Heart left ventricle (tissue), 16 donors: ENCODE measurements around the gene GRAMD2B. TPM values are rescaled to one million over a fixed set of nuclear protein-coding genes. Genes with fewer than 3 reads are reported as not detected.
A peak's percentile ranks its signal among the peaks of the same experiment; 100 is the strongest.

Source experiments
- ATAC-seq, 4 donors: fragments of 200-7000 bp; cut with Tn5 transposase; one replicate each; pipeline ENCODE4 v1.9.1; 2020 to 2022; ENCODE audit warnings: moderate library complexity in 4 of 4, mild to moderate bottlenecking in 3 of 4, moderate number of reproducible peaks in 1 of 4
- DNase-seq, 5 donors: peaks; one replicate each; pipeline ENCODE4 v3.0.0-alpha.2; 2020
- H3K27ac ChIP-seq, 12 donors: fragments of 200-600 bp; sonication (generic) in 4 of 12; one replicate each; pipeline versions ENCODE4 v1.5.0 to v1.8.0; 2016 to 2022; ENCODE audit warnings: mild to moderate bottlenecking in 2 of 12
- H3K27me3 ChIP-seq, 9 donors: fragments of 200-600 bp; sonication (generic) in 2 of 9; one replicate each; pipeline versions ENCODE4 v1.5.1 to v1.8.0; 2016 to 2022; ENCODE audit warnings: mild to moderate bottlenecking in 3 of 9
- H3K36me3 ChIP-seq, 9 donors: fragments of 200-600 bp; sonication (generic) in 2 of 9; one replicate each; pipeline versions ENCODE4 v1.5.0 to v1.8.0; 2018 to 2022; ENCODE audit warnings: mild to moderate bottlenecking in 2 of 9
- H3K4me1 ChIP-seq, 12 donors: fragments of 200-600 bp; sonication (generic) in 4 of 12; one replicate each; pipeline versions ENCODE4 v1.5.0 to v1.8.0; 2016 to 2022; ENCODE audit warnings: mild to moderate bottlenecking in 3 of 12
- H3K4me3 ChIP-seq, 12 donors: fragments of 200-600 bp; sonication (generic) in 4 of 12; one replicate each; pipeline versions ENCODE4 v1.5.0 to v1.8.0; 2017 to 2022; ENCODE audit warnings: mild to moderate bottlenecking in 9 of 12, moderate library complexity in 4 of 12
- H3K9me3 ChIP-seq, 12 donors: fragments of 200-600 bp; sonication (generic) in 4 of 12; one replicate each; pipeline versions ENCODE4 v1.5.0 to v1.8.0; 2016 to 2022; ENCODE audit warnings: mild to moderate bottlenecking in 1 of 12
- POLR2A ChIP-seq, 2 donors: fragments of 450-650 bp; IDR thresholded peaks; one replicate each; pipeline ENCODE4 v1.6.1; 2017; ENCODE audit warnings: antibody characterized with exemption in 2 of 2, mild to moderate bottlenecking in 2 of 2, moderate library complexity in 2 of 2
- WGBS, 4 donors: extraction: QIAGEN DNeasy Blood & Tissue Kit in 2 of 4; methylation state at CpG; one replicate each; pipeline versions ENCODE4 v1.1.5 to v1.1.7; 2013 to 2018; 5-methylcytosine and 5-hydroxymethylcytosine counted together
- intact Hi-C, 10 donors: fragments of 100-400 bp; cut with DNase I; formaldehyde crosslinking; loops; one replicate each; pipeline versions ENCODE4 v1.11.1 to v1.14.2; 2022
- polyA plus RNA-seq, 2 donors: library from polyadenylated mRNA; stranded (reverse); fragments of 200-250 nt; gene quantifications; one replicate each; pipeline ENCODE4 v1.2.3, GENCODE V29; 2013
- total RNA-seq, 9 donors: library from RNA; depleted of rRNA in 2 of 9; stranded (reverse); fragments of >200 nt in 2 of 9; fragmentation: NEBNext Ultra II Directional in 3 of 9; extraction: Animal tissue kit (Norgen Biotek cat#: 25700) in 3 of 9; gene quantifications; one replicate each; pipeline versions ENCODE4 v1.1.0 to v1.2.4, GENCODE V29; 2016 to 2023
- TF ChIP-seq, protein P1 (sequence below), 12 donors: fragments of 200-600 bp; sonication (generic) in 4 of 12; IDR thresholded peaks; one replicate each; pipeline versions ENCODE4 v1.5.0 to v1.8.0; 2018 to 2022; ENCODE audit warnings: antibody characterized with exemption in 12 of 12, mild to moderate bottlenecking in 5 of 12
- donor health status: ischemic (EF 13 %, LVEDD 7.1; RV severe dilation, severe dysfunction).
- donor health status: healthy with polysubstance abuse.
- donor health status: DM: no; HTN: yes; CAD: no.
- donor health status: DM: no; HTN: no; CAD: no.
- donor health status: ischemic (EF 25% LVEDD 6.9; RV normal size, moderate dysfunction).
- donor health status: ischemic (EF 25% LVEDD 5.7; RV mildly dilated, moderate dysfunction).
- donor health status: healthy.
- donor health status: DM: yes; HTN: yes; CAD: no.
- donor health status: ischemic (EF 35%, LVEDD 5.7; RV mildly dilated, moderate dysfunction).
- donor health status: nonischemic (EF 11% LVEDD 7.7; RV severe dilation, severe dysfunction).
- donor health status: DM: yes; HTN: yes; CAD: no.
- donor health status: PGD.
- donor health status: ischemic (EF 29% LVEDD 5.4; RV normal size, mild dysfunction).
- donor health status: nonischemic (EF 23%, LVEDD 6.1; RV moderate dilation, normal function).

Gene GRAMD2B
- total and polyA plus RNA-seq, 11 donors = 7.4 to 50.4 (median 35.8) TPM

- TF ChIP-seq POLR2A (IDR thresholded peaks at IDR 0.05) = no peak
- TF ChIP-seq, protein P1, sequence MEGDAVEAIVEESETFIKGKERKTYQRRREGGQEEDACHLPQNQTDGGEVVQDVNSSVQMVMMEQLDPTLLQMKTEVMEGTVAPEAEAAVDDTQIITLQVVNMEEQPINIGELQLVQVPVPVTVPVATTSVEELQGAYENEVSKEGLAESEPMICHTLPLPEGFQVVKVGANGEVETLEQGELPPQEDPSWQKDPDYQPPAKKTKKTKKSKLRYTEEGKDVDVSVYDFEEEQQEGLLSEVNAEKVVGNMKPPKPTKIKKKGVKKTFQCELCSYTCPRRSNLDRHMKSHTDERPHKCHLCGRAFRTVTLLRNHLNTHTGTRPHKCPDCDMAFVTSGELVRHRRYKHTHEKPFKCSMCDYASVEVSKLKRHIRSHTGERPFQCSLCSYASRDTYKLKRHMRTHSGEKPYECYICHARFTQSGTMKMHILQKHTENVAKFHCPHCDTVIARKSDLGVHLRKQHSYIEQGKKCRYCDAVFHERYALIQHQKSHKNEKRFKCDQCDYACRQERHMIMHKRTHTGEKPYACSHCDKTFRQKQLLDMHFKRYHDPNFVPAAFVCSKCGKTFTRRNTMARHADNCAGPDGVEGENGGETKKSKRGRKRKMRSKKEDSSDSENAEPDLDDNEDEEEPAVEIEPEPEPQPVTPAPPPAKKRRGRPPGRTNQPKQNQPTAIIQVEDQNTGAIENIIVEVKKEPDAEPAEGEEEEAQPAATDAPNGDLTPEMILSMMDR (IDR thresholded peaks at IDR 0.05) = no peak
- no peaks in the 10 kb centered on the region for H3K27me3 ChIP-seq
- intact Hi-C loops = no loop called here
- no peaks in the 10 kb centered on the region for H3K36me3 ChIP-seq
- DNase-seq (peak in 3 of 5 donors; percentile 24 to 45 (median 42)), ATAC-seq (peak in 3 of 4 donors; percentile 24 to 87 (median 25))
- no peak overlapping the region for H3K4me3 ChIP-seq
- H3K4me1 ChIP-seq = peaks cover 0 to 48% (median 20%) of the 10 kb centered on the region in 12 donors
- H3K27ac ChIP-seq = peak overlapping the region in 11 of 12 donors; percentile 46 to 84 (median 73)
- H3K9me3 ChIP-seq = no peaks in the 10 kb centered on the region
- 58 to 84% (median 65%) methylated on average over 4 of the region's 4 CpGs for WGBS, 4 donors
These were observed 82.9 kb downstream of the GRAMD2B start for GRCh38 chr5:126506079-126506478.

DNA sequence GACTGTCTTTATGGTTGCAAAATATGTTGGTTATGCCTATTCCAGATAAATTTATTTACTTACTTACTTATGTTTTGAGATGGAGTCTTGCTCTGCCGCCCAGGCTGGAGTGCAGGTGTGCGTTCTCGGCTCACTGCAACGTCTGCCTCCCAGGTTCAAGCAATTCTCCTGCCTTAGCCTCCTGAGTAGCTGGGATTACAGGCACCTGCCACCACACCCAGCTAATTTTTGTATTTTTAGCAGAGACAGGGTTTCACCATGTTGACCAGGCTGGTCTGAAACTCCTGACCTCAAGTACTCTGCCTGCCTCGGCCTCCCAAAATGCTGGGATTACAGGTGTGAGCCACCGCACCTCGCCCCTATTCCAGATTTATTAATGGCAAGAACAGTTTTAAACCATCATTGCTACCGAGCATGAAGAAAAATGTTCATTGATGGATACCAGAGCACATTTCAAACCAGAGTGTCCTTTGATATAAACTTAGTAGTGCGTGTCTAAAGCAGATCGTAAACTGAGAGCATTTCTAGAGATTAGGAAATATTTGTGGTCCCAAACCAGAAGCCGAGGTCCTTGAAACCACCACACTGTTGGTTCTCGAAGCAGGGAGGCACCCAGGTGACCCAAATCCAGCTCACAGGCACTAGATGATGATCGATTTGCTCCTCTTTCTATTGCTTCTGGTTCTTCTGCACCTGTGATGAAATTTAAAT, 85.2 kb downstream of the GRAMD2B start:
- ATAC-seq (no peak), DNase-seq (no peak)
- no peak for TF ChIP-seq POLR2A (IDR thresholded peaks at IDR 0.05)
- TF ChIP-seq, protein P1 (IDR thresholded peaks at IDR 0.05) = no peak
- Histone ChIP-seq H3K27ac (peak overlapping the region in 10 of 12 donors; percentile 3 to 87 (median 56)), H3K9me3 (no peaks in the 10 kb centered on the region), H3K4me1 (peaks cover 0 to 42% (median 16%) of the 10 kb centered on the region in 12 donors), H3K27me3 (no peaks in the 10 kb centered on the region), H3K4me3 (peak overlapping the region in 1 of 12 donors; percentile 22), H3K36me3 (no peaks in the 10 kb centered on the region)
- WGBS, 4 donors = 85 to 91% (median 91%) methylated on average over 13 of the region's 13 CpGs
- intact Hi-C loops = no loop called here

DNA sequence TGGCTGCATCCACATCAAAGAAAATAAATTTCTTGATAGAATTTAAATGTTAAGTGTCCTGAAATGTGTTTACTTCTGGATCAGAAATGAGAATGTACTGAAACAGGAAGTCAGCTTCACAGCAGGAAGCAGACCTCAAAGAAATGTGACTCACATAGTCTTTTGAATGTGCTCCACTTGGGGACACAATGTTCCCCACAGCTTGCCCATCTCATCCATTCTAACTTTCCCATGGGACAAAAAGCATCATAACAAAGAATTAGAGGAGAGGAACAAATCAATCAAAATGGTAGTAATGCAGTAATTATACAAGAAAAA, 85.7 kb downstream of the GRAMD2B start:
- Histone ChIP-seq H3K4me3 (peak overlapping the region in 1 of 12 donors; percentile 22), H3K9me3 (no peaks in the 10 kb centered on the region), H3K27ac (peak overlapping the region in 11 of 12 donors; percentile 0 to 87 (median 57)), H3K4me1 (peaks cover 0 to 36% (median 12%) of the 10 kb centered on the region in 12 donors), H3K27me3 (no peaks in the 10 kb centered on the region), H3K36me3 (no peaks in the 10 kb centered on the region)
- intact Hi-C loops = no loop called here
- ATAC-seq (peak; percentile 47 to 86 (median 66)), DNase-seq (no peak)
- TF ChIP-seq POLR2A (IDR thresholded peaks at IDR 0.05) = no peak
- TF ChIP-seq, protein P1 (IDR thresholded peaks at IDR 0.05) = no peak

DNA sequence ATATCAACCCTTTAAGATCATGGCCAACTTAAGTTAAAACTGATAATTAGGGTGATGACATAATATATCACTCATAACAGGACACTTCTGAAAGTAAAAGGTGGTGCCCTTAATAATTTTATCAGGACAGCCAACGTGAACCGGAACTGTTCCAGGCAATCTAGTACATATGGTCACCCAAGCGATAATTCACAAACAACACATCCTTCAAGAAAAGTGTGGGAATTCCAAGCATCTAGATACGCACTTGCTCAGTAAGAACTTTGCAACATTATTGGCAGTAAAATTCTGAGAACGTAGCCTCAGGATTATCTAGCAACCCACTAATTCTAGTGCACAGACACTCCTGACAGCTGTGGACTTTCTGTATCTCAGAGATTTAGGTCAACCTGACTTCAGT, 86.1 kb downstream of the GRAMD2B start:
- no peaks in the 10 kb centered on the region for H3K27me3 ChIP-seq
- no peak for TF ChIP-seq POLR2A (IDR thresholded peaks at IDR 0.05)
- TF ChIP-seq, protein P1 (IDR thresholded peaks at IDR 0.05) = no peak
- WGBS, 4 donors = 73 to 83% (median 74%) methylated on average over 5 of the region's 5 CpGs
- intact Hi-C loops = no loop called here
- ATAC-seq (peak in 3 of 4 donors; percentile 6 to 39 (median 23)), DNase-seq (no peak)
- no peaks in the 10 kb centered on the region for H3K9me3 ChIP-seq
- no peak overlapping the region for H3K4me3 ChIP-seq
- no peaks in the 10 kb centered on the region for H3K36me3 ChIP-seq
- H3K4me1 ChIP-seq = peaks cover 0 to 32% (median 8%) of the 10 kb centered on the region in 12 donors
- peak overlapping the region in 10 of 12 donors; percentile 0 to 87 (median 57) for H3K27ac ChIP-seq
